HG03354 (cell line): ENCODE measurements around the gene RABL6.
"Not testable (repeated sequence)": the region's sequence is repeated elsewhere in the genome, so short reads cannot be mapped to it uniquely, and the experiment has no call there.

Source experiments
- ATAC-seq: cut with Tn5 transposase; IDR thresholded peaks from one replicate; pipeline ENCODE4 v1.9.1; 2021; ENCODE audit warnings: mild to moderate bottlenecking; ENCODE audit not compliant: unreplicated experiment, poor library complexity, severe bottlenecking

RABL6 gene

GRCh38 chr9:136792321-136793085, 15.2 kb upstream of the RABL6 start:
- no peak for ATAC-seq

GRCh38 chr9:136793086-136793946, 14.4 kb upstream of the RABL6 start:
- ATAC-seq: no peak

GRCh38 chr9:136794281-136794999, 13.3 kb upstream of the RABL6 start:
- ATAC-seq: no peak

- ATAC-seq: no peak
Observed at GRCh38 chr9:136795000-136795348, 12.8 kb upstream of the RABL6 start.

- no peak for ATAC-seq
Observed at GRCh38 chr9:136796238-136796774, 11.4 kb upstream of the RABL6 start, which contains the start of gene CCDC183. CCDC183 (plus strand) TSS chr9:136796338; CDS start chr9:136796398, 60 bp downstream.

- ATAC-seq: not testable (repeated sequence)
Observed at GRCh38 chr9:136796775-136797347, 10.9 kb upstream of the RABL6 start.

GRCh38 chr9:136798708-136799078, 9.1 kb upstream of the RABL6 start:
- no peak for ATAC-seq

- no peak for ATAC-seq
Observed at GRCh38 chr9:136799079-136799853, 8.5 kb upstream of the RABL6 start.

GRCh38 chr9:136799854-136800657, 7.7 kb upstream of the RABL6 start:
- peak; percentile 51 for ATAC-seq

- no peak for ATAC-seq
Observed at GRCh38 chr9:136802321-136802720, 5.4 kb upstream of the RABL6 start.

- ATAC-seq: not testable (repeated sequence)
Observed at GRCh38 chr9:136803009-136803550, 4.7 kb upstream of the RABL6 start.

- no peak for ATAC-seq
Observed at GRCh38 chr9:136803551-136804508, 3.9 kb upstream of the RABL6 start.

- no peak for ATAC-seq
Observed at GRCh38 chr9:136804509-136805206, 3.1 kb upstream of the RABL6 start.

GRCh38 chr9:136805207-136805740, 2.5 kb upstream of the RABL6 start:
- no peak for ATAC-seq

- ATAC-seq: no peak
Observed at GRCh38 chr9:136806067-136806466, 1.7 kb upstream of the RABL6 start.

GRCh38 chr9:136806631-136807201, 1.0 kb upstream of the RABL6 start:
- ATAC-seq: no peak
